Body of pancreas (tissue), 4 donors: ENCODE data around the gene ETV1.

Source experiments
- CTCF ChIP-seq, 7 experiments: fragments of 450-650 bp in 4 of 7; fragments of 200-600 bp in 3 of 7; sonication (generic) in 3 of 7; IDR thresholded peaks; one replicate each; pipeline ENCODE4 v1.5.1; 2016 to 2019; ENCODE audit warnings: antibody characterized with exemption in 7 of 7
- POLR2A ChIP-seq, 3 donors: fragments of 450-650 bp; IDR thresholded peaks; one replicate each; pipeline ENCODE4 v1.6.1; 2016; ENCODE audit warnings: antibody characterized with exemption in 3 of 3, mild to moderate bottlenecking in 2 of 3

- no peak for TF ChIP-seq POLR2A (IDR thresholded peaks at IDR 0.05)
- TF ChIP-seq CTCF (IDR thresholded peaks at IDR 0.05) = no peak
Observed at GRCh38 chr7:13872709-13873108, 116.8 kb downstream of the ETV1 start.
